OCI-LY1 (cell line): ENCODE data around the gene CA9.
"Not testable (repeated sequence)": the region's sequence is repeated elsewhere in the genome, so short reads cannot be mapped to it uniquely, and the experiment has no call there.

Experiments used
- CTCF ChIP-seq: fragments of 200-600 bp; sonication (generic), shearing (Covaris generic); IDR thresholded peaks from 2 replicates; pipeline ENCODE4 v1.5.1; 2017; ENCODE audit warnings: mild to moderate bottlenecking, antibody characterized with exemption, low read length, moderate library complexity, mixed read lengths
- EZH2 ChIP-seq: fragments of 200-600 bp; sonication (generic), shearing (Covaris generic); IDR thresholded peaks from 2 replicates; pipeline ENCODE4 v1.8.0; 2017; ENCODE audit warnings: borderline replicate concordance, mixed run types, mild to moderate bottlenecking, antibody characterized with exemption, low read length, moderate library complexity, mixed read lengths

GRCh38 chr9:35641478-35641877 lies 32.2 kb upstream of the CA9 start:
- TF ChIP-seq CTCF, EZH2: not testable (repeated sequence)
